RWPE2 (cell line): Measurements from ENCODE around the gene E2F7.

Source experiments
- ATAC-seq: fragments of 200-7000 bp; cut with Tn5 transposase; 3 replicates; pipeline ENCODE4 v1.9.1; 2021; ENCODE audit warnings: low read depth
- DNase-seq: peaks from one replicate; pipeline ENCODE4 v3.0.0-alpha.2; 2020; ENCODE audit warnings: low spot score
- H3K27ac ChIP-seq: fragments of 450-650 bp; 2 replicates; pipeline ENCODE4 v1.5.1; 2017; ENCODE audit warnings: mild to moderate bottlenecking; ENCODE audit not compliant: poor library complexity, severe bottlenecking
- H3K27me3 ChIP-seq: fragments of 250-450 bp; sonication (Bioruptor Pico); 2 replicates; pipeline ENCODE4 v1.5.1; 2021; ENCODE audit warnings: mild to moderate bottlenecking, moderate library complexity; ENCODE audit not compliant: insufficient read depth, poor library complexity, severe bottlenecking
- H3K36me3 ChIP-seq: fragments of 250-450 bp; sonication (Bioruptor Pico); 2 replicates; pipeline ENCODE4 v1.5.1; 2020; ENCODE audit warnings: low read depth, mild to moderate bottlenecking, moderate library complexity
- H3K4me1 ChIP-seq: fragments of 250-450 bp; sonication (Bioruptor Pico); 2 replicates; pipeline ENCODE4 v1.5.1; 2021; ENCODE audit warnings: mild to moderate bottlenecking, moderate library complexity; ENCODE audit not compliant: insufficient read depth, poor library complexity, severe bottlenecking
- H3K4me3 ChIP-seq: fragments of 250-450 bp; sonication (Bioruptor Pico); 2 replicates; pipeline ENCODE4 v1.5.1; 2021; ENCODE audit warnings: mild to moderate bottlenecking, moderate library complexity; ENCODE audit not compliant: severe bottlenecking
- H3K9me3 ChIP-seq: fragments of 250-450 bp; sonication (Bioruptor Pico); 2 replicates; pipeline ENCODE4 v1.5.1; 2021; ENCODE audit warnings: mild to moderate bottlenecking, moderate library complexity; ENCODE audit not compliant: severe bottlenecking
- TF ChIP-seq, protein P1 (sequence below): fragments of 450-650 bp; IDR thresholded peaks from one replicate; pipeline ENCODE4 v1.5.1; 2017; ENCODE audit warnings: mild to moderate bottlenecking, moderate library complexity; ENCODE audit not compliant: poor library complexity, severe bottlenecking

Gene E2F7

DNA sequence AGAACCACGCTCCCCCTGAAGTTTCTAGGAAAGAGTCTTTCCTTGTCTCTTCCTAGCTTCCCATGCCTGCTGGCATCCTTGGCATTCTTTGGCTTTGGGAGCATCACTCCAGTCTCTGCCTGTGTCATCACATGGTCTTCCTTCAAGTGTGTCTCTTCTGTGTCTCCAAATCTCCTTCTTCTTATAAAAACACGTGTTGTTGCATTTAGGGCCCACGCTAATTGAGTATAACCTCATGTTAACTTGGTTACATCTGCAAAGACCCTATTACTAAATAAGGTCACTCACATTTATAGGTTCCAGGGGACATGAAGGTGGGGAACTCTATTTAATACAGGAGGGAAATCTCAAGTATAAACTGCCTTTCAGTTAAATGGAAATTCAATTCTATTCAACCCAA, 63.0 kb downstream of the E2F7 start:
- no peak for ATAC-seq
- TF ChIP-seq, protein P1, sequence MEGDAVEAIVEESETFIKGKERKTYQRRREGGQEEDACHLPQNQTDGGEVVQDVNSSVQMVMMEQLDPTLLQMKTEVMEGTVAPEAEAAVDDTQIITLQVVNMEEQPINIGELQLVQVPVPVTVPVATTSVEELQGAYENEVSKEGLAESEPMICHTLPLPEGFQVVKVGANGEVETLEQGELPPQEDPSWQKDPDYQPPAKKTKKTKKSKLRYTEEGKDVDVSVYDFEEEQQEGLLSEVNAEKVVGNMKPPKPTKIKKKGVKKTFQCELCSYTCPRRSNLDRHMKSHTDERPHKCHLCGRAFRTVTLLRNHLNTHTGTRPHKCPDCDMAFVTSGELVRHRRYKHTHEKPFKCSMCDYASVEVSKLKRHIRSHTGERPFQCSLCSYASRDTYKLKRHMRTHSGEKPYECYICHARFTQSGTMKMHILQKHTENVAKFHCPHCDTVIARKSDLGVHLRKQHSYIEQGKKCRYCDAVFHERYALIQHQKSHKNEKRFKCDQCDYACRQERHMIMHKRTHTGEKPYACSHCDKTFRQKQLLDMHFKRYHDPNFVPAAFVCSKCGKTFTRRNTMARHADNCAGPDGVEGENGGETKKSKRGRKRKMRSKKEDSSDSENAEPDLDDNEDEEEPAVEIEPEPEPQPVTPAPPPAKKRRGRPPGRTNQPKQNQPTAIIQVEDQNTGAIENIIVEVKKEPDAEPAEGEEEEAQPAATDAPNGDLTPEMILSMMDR = no peak
- no peaks in the 10 kb centered on the region for H3K9me3 ChIP-seq
- H3K36me3 ChIP-seq = no peaks in the 10 kb centered on the region
- no peaks in the 10 kb centered on the region for H3K4me1 ChIP-seq
- no peak overlapping the region for H3K4me3 ChIP-seq
- H3K27ac ChIP-seq = no peak overlapping the region
- no peaks in the 10 kb centered on the region for H3K27me3 ChIP-seq
- DNase-seq = no peak

DNA sequence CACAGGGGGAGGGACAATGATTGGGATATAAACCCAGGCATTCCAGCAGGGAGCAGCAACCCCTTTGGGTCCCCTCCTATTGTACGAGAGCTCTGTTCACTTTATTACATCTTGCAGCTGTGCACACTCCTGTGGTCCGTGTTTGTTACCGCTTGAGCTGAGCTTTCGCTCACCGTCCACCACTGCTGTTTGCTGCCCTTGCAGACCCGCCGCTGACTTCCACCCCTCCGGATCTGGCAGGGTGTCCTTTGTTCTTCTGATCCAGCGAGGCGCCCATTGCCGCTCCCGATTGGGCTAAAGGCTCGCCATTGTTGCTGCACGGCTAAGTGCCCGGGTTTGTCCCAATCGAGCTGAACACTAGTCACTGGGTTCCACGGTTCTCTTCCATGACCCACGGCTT, 64.1 kb downstream of the E2F7 start:
- no peak for ATAC-seq
- H3K36me3 ChIP-seq = no peaks in the 10 kb centered on the region
- H3K4me3 ChIP-seq = no peak overlapping the region
- DNase-seq = no peak
- H3K4me1 ChIP-seq = no peaks in the 10 kb centered on the region
- no peaks in the 10 kb centered on the region for H3K27me3 ChIP-seq
- TF ChIP-seq, protein P1 = no peak
- H3K9me3 ChIP-seq = no peaks in the 10 kb centered on the region
- no peak overlapping the region for H3K27ac ChIP-seq

DNA sequence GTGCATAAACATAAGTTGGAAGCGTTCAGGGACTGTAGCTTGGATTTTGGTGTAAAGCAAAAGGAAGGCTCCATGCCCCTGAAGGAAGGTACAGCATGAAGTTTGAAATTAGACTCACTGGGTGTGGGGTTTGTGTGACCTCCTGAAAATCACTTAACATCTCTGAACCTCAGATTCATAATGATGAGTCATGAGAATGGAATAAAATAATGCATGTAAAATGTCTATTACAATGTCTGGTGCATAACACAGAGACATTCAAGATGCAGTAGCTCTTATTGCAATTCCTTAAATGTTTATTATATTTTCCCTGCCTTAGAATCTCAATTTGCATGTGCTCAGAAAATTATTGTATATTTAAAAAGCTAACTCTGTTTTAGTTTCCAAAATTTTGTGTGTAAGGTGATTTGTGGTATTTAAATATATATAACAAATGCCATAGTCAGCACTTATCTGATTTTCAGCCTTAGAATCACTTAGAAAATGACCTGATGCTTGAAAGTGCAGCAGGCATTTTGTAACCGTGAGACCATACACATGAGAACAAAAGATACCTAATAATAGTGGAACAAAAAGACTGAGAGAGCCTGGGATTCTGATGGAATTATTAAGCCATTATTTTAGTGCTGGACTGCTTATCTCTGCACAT, 66.3 kb downstream of the E2F7 start:
- Histone ChIP-seq H3K4me3 (no peak overlapping the region), H3K4me1 (no peaks in the 10 kb centered on the region), H3K27me3 (no peaks in the 10 kb centered on the region), H3K27ac (no peak overlapping the region), H3K36me3 (no peaks in the 10 kb centered on the region), H3K9me3 (no peaks in the 10 kb centered on the region)
- TF ChIP-seq, protein P1 = no peak
- ATAC-seq = no peak
- DNase-seq = no peak

DNA sequence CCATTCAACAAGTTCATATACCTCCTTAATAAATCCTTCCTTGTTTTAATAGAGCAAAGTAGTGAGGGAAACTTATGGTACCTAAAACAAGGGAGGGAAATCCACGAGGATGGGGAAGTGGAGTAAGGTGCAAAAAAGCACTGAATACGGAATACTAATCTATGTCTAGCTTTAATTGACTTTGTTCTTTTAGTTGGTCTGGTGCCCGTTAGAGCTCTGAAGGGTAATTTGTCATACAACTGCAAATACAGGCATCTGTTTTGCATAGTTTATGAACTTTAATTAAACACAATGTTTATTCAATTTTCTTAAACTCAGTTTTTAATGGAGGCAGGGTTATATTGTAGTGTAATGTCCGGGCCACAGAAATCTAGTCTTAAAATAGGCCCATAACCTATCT, 67.0 kb downstream of the E2F7 start:
- Histone ChIP-seq H3K27me3 (peaks cover 3% of the 10 kb centered on the region), H3K36me3 (no peaks in the 10 kb centered on the region), H3K4me1 (no peaks in the 10 kb centered on the region), H3K27ac (no peak overlapping the region), H3K4me3 (no peak overlapping the region), H3K9me3 (no peaks in the 10 kb centered on the region)
- TF ChIP-seq, protein P1 = no peak
- no peak for ATAC-seq
- DNase-seq = no peak

DNA sequence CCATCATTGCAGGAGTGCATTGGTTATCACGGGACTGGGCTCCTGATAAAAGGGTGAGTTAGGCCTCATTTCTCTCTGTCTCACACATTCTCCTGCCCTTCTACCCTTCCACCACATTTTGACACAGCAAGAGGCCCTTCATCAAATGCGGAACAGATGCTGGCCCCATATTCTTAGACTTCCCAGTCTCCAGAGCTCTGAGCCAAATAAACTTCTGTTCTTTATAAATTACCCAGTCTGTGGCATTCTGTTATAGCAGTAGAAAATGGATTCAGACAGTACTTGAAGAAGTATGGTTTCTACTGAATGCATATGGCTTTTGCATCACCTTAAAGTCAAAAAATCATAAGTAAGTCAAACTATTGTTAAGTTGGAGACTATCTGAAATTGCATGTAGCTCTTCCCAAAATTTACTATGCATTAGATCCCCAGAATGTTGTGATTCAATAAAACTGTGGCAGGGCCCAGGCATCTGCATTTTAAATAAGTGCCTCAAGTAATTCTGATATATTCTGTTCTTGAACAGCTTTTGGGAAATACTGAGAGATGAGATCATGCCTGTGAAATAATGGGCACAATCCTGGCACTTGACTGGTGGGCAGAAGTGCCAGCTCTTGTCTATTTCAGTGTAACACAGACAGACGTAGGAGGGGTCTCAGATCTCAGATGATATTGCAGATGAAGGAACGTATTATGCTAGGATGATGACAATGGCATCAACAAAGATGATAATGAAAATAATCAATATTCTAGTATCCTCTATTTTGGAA, 68.2 kb downstream of the E2F7 start:
- Histone ChIP-seq H3K36me3 (no peaks in the 10 kb centered on the region), H3K27ac (no peak overlapping the region), H3K27me3 (peaks cover 6% of the 10 kb centered on the region), H3K4me3 (no peak overlapping the region), H3K9me3 (no peaks in the 10 kb centered on the region), H3K4me1 (no peaks in the 10 kb centered on the region)
- ATAC-seq (no peak), DNase-seq (no peak)
- TF ChIP-seq, protein P1 = no peak
